Measurements from ENCODE around the gene CAMK2G.

DNA sequence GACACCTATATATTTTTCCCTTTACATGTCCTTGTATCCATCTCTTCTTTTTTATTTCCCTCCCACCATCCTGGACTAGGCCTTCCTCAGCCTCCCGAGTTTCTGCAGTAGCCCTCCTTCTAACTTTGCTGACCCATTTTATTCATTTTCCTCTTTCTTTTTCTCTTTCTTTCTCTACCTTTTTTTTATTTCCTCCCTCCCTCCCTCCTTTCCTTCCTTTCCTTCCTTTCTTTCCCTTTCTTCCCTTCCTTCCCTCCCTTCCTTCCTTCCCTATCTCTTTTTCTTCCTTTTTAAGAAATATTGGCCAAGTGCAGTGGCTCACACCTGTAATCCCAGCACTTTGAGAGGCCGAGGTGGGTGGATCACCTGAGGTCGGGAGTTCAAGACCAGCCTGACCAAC, 9.7 kb upstream of the CAMK2G start:
- TF ChIP-seq, protein P1, sequence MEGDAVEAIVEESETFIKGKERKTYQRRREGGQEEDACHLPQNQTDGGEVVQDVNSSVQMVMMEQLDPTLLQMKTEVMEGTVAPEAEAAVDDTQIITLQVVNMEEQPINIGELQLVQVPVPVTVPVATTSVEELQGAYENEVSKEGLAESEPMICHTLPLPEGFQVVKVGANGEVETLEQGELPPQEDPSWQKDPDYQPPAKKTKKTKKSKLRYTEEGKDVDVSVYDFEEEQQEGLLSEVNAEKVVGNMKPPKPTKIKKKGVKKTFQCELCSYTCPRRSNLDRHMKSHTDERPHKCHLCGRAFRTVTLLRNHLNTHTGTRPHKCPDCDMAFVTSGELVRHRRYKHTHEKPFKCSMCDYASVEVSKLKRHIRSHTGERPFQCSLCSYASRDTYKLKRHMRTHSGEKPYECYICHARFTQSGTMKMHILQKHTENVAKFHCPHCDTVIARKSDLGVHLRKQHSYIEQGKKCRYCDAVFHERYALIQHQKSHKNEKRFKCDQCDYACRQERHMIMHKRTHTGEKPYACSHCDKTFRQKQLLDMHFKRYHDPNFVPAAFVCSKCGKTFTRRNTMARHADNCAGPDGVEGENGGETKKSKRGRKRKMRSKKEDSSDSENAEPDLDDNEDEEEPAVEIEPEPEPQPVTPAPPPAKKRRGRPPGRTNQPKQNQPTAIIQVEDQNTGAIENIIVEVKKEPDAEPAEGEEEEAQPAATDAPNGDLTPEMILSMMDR (IDR thresholded peaks at IDR 0.05) = no peak
- TF ChIP-seq POLR2AphosphoS5 (IDR thresholded peaks at IDR 0.05) = no peak
- no peak for TF ChIP-seq POLR2A (IDR thresholded peaks at IDR 0.05)
